Neural cell (in vitro differentiated cells): ENCODE data around the gene ACTBL2.

ENCODE experiments used
- EZH2 ChIP-seq: fragments of 200-600, 300-800 bp; shearing (Covaris generic), sonication (generic); IDR thresholded peaks from 2 replicates; pipeline ENCODE4 v1.6.1; 2014; ENCODE audit warnings: antibody characterized with exemption, low read length, borderline replicate concordance, mild to moderate bottlenecking; ENCODE audit not compliant: insufficient read depth, poor library complexity, severe bottlenecking
- POLR2AphosphoS5 ChIP-seq: IDR thresholded peaks from 2 replicates; pipeline ENCODE4 v1.6.1; 2012
- RAD21 ChIP-seq: fragments of 450-650 bp; conservative IDR thresholded peaks from 2 replicates; pipeline ENCODE4 v1.6.1; 2014; ENCODE audit warnings: antibody characterized with exemption, mild to moderate bottlenecking, moderate library complexity
- REST ChIP-seq: IDR thresholded peaks from 2 replicates; pipeline ENCODE4 v1.6.1; 2012; ENCODE audit warnings: borderline replicate concordance
- SMC3 ChIP-seq: fragments of 450-650 bp; conservative IDR thresholded peaks from 2 replicates; pipeline ENCODE4 v1.6.1; 2014; ENCODE audit warnings: antibody characterized with exemption, mild to moderate bottlenecking, moderate library complexity; ENCODE audit not compliant: poor library complexity
- TAF1 ChIP-seq: IDR thresholded peaks from 2 replicates; pipeline ENCODE4 v1.6.1; 2012; ENCODE audit warnings: low read depth
- TF ChIP-seq, protein P1 (sequence below): fragments of 450-650 bp; IDR thresholded peaks from 2 replicates; pipeline ENCODE4 v1.5.1; 2014; ENCODE audit warnings: antibody characterized with exemption, mild to moderate bottlenecking, moderate library complexity; ENCODE audit not compliant: poor library complexity, severe bottlenecking

- TF ChIP-seq, protein P1, sequence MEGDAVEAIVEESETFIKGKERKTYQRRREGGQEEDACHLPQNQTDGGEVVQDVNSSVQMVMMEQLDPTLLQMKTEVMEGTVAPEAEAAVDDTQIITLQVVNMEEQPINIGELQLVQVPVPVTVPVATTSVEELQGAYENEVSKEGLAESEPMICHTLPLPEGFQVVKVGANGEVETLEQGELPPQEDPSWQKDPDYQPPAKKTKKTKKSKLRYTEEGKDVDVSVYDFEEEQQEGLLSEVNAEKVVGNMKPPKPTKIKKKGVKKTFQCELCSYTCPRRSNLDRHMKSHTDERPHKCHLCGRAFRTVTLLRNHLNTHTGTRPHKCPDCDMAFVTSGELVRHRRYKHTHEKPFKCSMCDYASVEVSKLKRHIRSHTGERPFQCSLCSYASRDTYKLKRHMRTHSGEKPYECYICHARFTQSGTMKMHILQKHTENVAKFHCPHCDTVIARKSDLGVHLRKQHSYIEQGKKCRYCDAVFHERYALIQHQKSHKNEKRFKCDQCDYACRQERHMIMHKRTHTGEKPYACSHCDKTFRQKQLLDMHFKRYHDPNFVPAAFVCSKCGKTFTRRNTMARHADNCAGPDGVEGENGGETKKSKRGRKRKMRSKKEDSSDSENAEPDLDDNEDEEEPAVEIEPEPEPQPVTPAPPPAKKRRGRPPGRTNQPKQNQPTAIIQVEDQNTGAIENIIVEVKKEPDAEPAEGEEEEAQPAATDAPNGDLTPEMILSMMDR: no peak
- TF ChIP-seq EZH2 (no peak), POLR2AphosphoS5 (no peak), TAF1 (no peak), SMC3 (no peak), REST (no peak), RAD21 (no peak)
Observed at GRCh38 chr5:57488215-57488955, 5.8 kb upstream of the ACTBL2 start.
